HFFc6 (cell line): ENCODE data around the gene CREBBP. TPM values are rescaled to one million over a fixed set of nuclear protein-coding genes. Genes with fewer than 3 reads are reported as not detected.

ENCODE experiments used
- DNase-seq: peaks from one replicate; pipeline ENCODE4 v3.0.0-alpha.2; 2018
- H3K27ac Mint-ChIP-seq: 2 replicates; pipeline ENCODE4 v1.8.0; 2020; ENCODE audit warnings: mild to moderate bottlenecking, mixed read lengths
- H3K27me3 Mint-ChIP-seq: 2 replicates; pipeline ENCODE4 v1.8.0; 2021; ENCODE audit warnings: mild to moderate bottlenecking, moderate library complexity, mixed read lengths; ENCODE audit not compliant: insufficient read depth
- H3K36me3 Mint-ChIP-seq: 2 replicates; pipeline ENCODE4 v1.8.0; 2021; ENCODE audit warnings: low read depth, mixed read lengths
- H3K4me1 Mint-ChIP-seq: 2 replicates; pipeline ENCODE4 v1.8.0; 2020; ENCODE audit warnings: low read depth, mixed read lengths
- H3K4me3 Mint-ChIP-seq: 2 replicates; pipeline ENCODE4 v1.8.0; 2020; ENCODE audit warnings: mild to moderate bottlenecking, moderate library complexity, mixed read lengths
- H3K9me3 Mint-ChIP-seq: 2 replicates; pipeline ENCODE4 v1.8.0; 2020; ENCODE audit warnings: mild to moderate bottlenecking, mixed read lengths
- total RNA-seq, 6 experiments: library from RNA; stranded (reverse); fragmentation: NEBNext Ultra II Directional; extraction: Animal tissue kit (Norgen Biotek cat#: 25700); gene quantifications; 2 replicates in 1 of 6; 3 replicates in 5 of 6; pipeline ENCODE4 v1.2.3, GENCODE V29; 2021
- TF ChIP-seq, protein P1 (sequence below): fragments of 200-600 bp; sonication (generic); IDR thresholded peaks from 2 replicates; pipeline ENCODE4 v1.5.0; 2021; ENCODE audit warnings: antibody characterized with exemption, mild to moderate bottlenecking

The CREBBP gene
- total RNA-seq, 6 experiments from 2014 or later: 40.2 to 51.4 (median 43.4) TPM

DNA sequence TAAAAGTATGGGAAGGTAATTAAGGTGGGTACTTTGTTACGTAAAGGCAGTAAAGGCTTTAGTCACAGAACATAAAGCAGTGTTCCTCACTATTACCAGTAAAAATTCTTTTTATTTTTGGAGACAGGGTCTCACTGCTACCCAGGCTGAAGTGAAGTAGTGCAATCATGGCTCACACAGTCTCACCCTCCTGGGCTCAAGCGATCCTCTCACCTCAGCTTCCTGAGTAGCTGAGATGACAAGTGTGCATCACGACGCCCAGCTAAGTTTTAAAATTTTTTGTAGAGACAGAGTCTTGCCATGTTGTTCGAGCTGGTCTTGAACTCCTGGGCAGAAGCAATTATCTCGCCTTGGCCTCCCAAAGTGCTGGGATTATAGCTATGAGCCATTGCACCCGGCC, 80.5 kb downstream of the CREBBP start:
- no peak overlapping the region for H3K27ac Mint-ChIP-seq
- peaks cover 46% of the 10 kb centered on the region for H3K4me1 Mint-ChIP-seq
- no peaks in the 10 kb centered on the region for H3K9me3 Mint-ChIP-seq
- H3K36me3 Mint-ChIP-seq: peaks cover 5% of the 10 kb centered on the region; the same call in 1 of the 2 replicates
- DNase-seq: no peak
- TF ChIP-seq, protein P1, sequence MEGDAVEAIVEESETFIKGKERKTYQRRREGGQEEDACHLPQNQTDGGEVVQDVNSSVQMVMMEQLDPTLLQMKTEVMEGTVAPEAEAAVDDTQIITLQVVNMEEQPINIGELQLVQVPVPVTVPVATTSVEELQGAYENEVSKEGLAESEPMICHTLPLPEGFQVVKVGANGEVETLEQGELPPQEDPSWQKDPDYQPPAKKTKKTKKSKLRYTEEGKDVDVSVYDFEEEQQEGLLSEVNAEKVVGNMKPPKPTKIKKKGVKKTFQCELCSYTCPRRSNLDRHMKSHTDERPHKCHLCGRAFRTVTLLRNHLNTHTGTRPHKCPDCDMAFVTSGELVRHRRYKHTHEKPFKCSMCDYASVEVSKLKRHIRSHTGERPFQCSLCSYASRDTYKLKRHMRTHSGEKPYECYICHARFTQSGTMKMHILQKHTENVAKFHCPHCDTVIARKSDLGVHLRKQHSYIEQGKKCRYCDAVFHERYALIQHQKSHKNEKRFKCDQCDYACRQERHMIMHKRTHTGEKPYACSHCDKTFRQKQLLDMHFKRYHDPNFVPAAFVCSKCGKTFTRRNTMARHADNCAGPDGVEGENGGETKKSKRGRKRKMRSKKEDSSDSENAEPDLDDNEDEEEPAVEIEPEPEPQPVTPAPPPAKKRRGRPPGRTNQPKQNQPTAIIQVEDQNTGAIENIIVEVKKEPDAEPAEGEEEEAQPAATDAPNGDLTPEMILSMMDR: no peak
- H3K27me3 Mint-ChIP-seq: no peaks in the 10 kb centered on the region
- no peak overlapping the region for H3K4me3 Mint-ChIP-seq

DNA sequence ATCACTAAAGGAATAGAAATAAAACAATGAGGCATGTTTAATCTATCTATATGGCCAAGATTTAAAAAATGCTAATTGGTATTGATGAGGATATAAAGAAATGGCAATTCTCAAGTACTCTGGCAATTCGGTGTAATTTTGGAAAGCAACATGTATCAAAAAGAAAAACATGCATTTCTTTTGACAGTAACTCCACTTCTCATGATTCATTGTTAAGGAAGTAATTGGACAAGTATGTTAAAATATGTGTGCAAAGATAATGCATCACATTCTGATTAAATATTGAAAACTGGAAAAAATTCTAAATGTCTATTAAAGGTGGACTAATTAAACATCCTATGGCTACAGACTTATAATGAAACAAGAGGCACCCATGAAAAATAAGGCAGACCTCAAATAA, 81.2 kb downstream of the CREBBP start:
- DNase-seq: no peak
- TF ChIP-seq, protein P1: no peak
- H3K27ac Mint-ChIP-seq: no peak overlapping the region

GRCh38 chr16:3798838-3799237, 81.7 kb downstream of the CREBBP start:
- H3K36me3 Mint-ChIP-seq: peaks cover 5% of the 10 kb centered on the region; the same call in 1 of the 2 replicates
- H3K4me3 Mint-ChIP-seq: no peak overlapping the region
- DNase-seq: no peak
- no peaks in the 10 kb centered on the region for H3K9me3 Mint-ChIP-seq
- peaks cover 52% of the 10 kb centered on the region for H3K4me1 Mint-ChIP-seq
- no peaks in the 10 kb centered on the region for H3K27me3 Mint-ChIP-seq
- TF ChIP-seq, protein P1: no peak
- peak overlapping the region; percentile 35 for H3K27ac Mint-ChIP-seq

More for the DNA sequence above, 81.2 kb downstream of the CREBBP start:
- Mint-ChIP-seq H3K9me3 (no peaks in the 10 kb centered on the region), H3K4me3 (no peak overlapping the region), H3K27me3 (no peaks in the 10 kb centered on the region), H3K36me3 (peaks cover 5% of the 10 kb centered on the region; the same call in 1 of the 2 replicates), H3K4me1 (peaks cover 52% of the 10 kb centered on the region)

- TF ChIP-seq, protein P1: no peak
- H3K27me3 Mint-ChIP-seq: no peaks in the 10 kb centered on the region
- H3K27ac Mint-ChIP-seq: 0 out of 2 replicates have a peak overlapping the region, but pooled peaks have one; percentile 14
Measured at GRCh38 chr16:3797904-3798811, 82.4 kb downstream of the CREBBP start.

GRCh38 chr16:3797473-3797872, 83.0 kb downstream of the CREBBP start:
- no peak for DNase-seq
- Mint-ChIP-seq H3K4me1 (peaks cover 57% of the 10 kb centered on the region), H3K4me3 (peak overlapping the region; percentile 24), H3K36me3 (peaks cover 11% of the 10 kb centered on the region), H3K27me3 (no peaks in the 10 kb centered on the region), H3K27ac (peak overlapping the region; percentile 14; the same call in 1 of the 2 replicates), H3K9me3 (no peaks in the 10 kb centered on the region)
- TF ChIP-seq, protein P1: no peak

More at GRCh38 chr16:3797904-3798811, 82.4 kb downstream of the CREBBP start:
- peaks cover 52% of the 10 kb centered on the region for H3K4me1 Mint-ChIP-seq
- peak overlapping the region; percentile 24 for H3K4me3 Mint-ChIP-seq
- H3K36me3 Mint-ChIP-seq: peaks cover 8% of the 10 kb centered on the region
- DNase-seq: no peak
- H3K9me3 Mint-ChIP-seq: no peaks in the 10 kb centered on the region
